GM19351 (cell line): Measurements from ENCODE around the gene FRMD7.
"Not testable (repeated sequence)": the region's sequence is repeated elsewhere in the genome, so short reads cannot be mapped to it uniquely, and the experiment has no call there.

ENCODE experiments used
- ATAC-seq: cut with Tn5 transposase; IDR thresholded peaks from one replicate; pipeline ENCODE4 v1.9.1; 2021; ENCODE audit warnings: mild to moderate bottlenecking, moderate library complexity; ENCODE audit not compliant: unreplicated experiment

FRMD7 gene

GRCh38 chrX:132093239-132093860 lies 34.5 kb downstream of the FRMD7 start:
- ATAC-seq: no peak

GRCh38 chrX:132092439-132093065 lies 35.3 kb downstream of the FRMD7 start:
- peak; percentile 97 for ATAC-seq

- no peak for ATAC-seq
These were observed 37.2 kb downstream of the FRMD7 start for GRCh38 chrX:132090403-132091159.

GRCh38 chrX:132088864-132089263 lies 39.0 kb downstream of the FRMD7 start:
- ATAC-seq: no peak

- ATAC-seq: no peak
These were observed 41.1 kb downstream of the FRMD7 start for GRCh38 chrX:132086672-132087071.

- no peak for ATAC-seq
These were observed 42.0 kb downstream of the FRMD7 start for GRCh38 chrX:132085786-132086185.

GRCh38 chrX:132077912-132078311 lies 49.9 kb downstream of the FRMD7 start:
- ATAC-seq: no peak

GRCh38 chrX:132077414-132077813 lies 50.4 kb downstream of the FRMD7 start:
- ATAC-seq: no peak

GRCh38 chrX:132071254-132071653 lies 56.6 kb downstream of the FRMD7 start:
- no peak for ATAC-seq

GRCh38 chrX:132068405-132068804 lies 59.4 kb downstream of the FRMD7 start:
- no peak for ATAC-seq

GRCh38 chrX:132063862-132064261 lies 64.0 kb downstream of the FRMD7 start:
- no peak for ATAC-seq

- no peak for ATAC-seq
These were observed 64.5 kb downstream of the FRMD7 start for GRCh38 chrX:132063334-132063733.

- ATAC-seq: peak; percentile 76
These were observed 67.8 kb downstream of the FRMD7 start for GRCh38 chrX:132059973-132060540.

- ATAC-seq: no peak
These were observed 68.8 kb downstream of the FRMD7 start for GRCh38 chrX:132058975-132059374.

GRCh38 chrX:132058050-132058449 lies 69.8 kb downstream of the FRMD7 start:
- ATAC-seq: no peak

- ATAC-seq: not testable (repeated sequence)
These were observed 76.0 kb downstream of the FRMD7 start for GRCh38 chrX:132051778-132052177.

GRCh38 chrX:132046533-132046932 lies 81.3 kb downstream of the FRMD7 start:
- no peak for ATAC-seq

GRCh38 chrX:132045456-132045855 lies 82.4 kb downstream of the FRMD7 start:
- no peak for ATAC-seq

- ATAC-seq: no peak
These were observed 82.9 kb downstream of the FRMD7 start for GRCh38 chrX:132044953-132045352.

GRCh38 chrX:132043977-132044376 lies 83.8 kb downstream of the FRMD7 start:
- no peak for ATAC-seq

GRCh38 chrX:132041015-132041414 lies 86.8 kb downstream of the FRMD7 start:
- ATAC-seq: no peak

GRCh38 chrX:132040066-132040465 lies 87.8 kb downstream of the FRMD7 start:
- no peak for ATAC-seq
